Glutamatergic neuron (in vitro differentiated cells): ENCODE measurements around the gene FAM168A. TPM values are rescaled to one million over a fixed set of nuclear protein-coding genes. Genes with fewer than 3 reads are reported as not detected.

Source experiments
- DNase-seq: peaks from one replicate; pipeline ENCODE4 v3.0.0; 2022
- H3K27ac Mint-ChIP-seq: one replicate; pipeline ENCODE4 v1.8.0; 2020; ENCODE audit warnings: mild to moderate bottlenecking, mixed read lengths, inconsistent platforms; ENCODE audit not compliant: unreplicated experiment
- H3K27me3 Mint-ChIP-seq: one replicate; pipeline ENCODE4 v1.8.0; 2020; ENCODE audit warnings: mild to moderate bottlenecking, moderate library complexity, mixed read lengths, inconsistent platforms; ENCODE audit not compliant: unreplicated experiment
- H3K36me3 Mint-ChIP-seq: one replicate; pipeline ENCODE4 v1.8.0; 2020; ENCODE audit warnings: mild to moderate bottlenecking, mixed read lengths, inconsistent platforms; ENCODE audit not compliant: unreplicated experiment
- H3K4me1 Mint-ChIP-seq: one replicate; pipeline ENCODE4 v1.8.0; 2020; ENCODE audit warnings: mild to moderate bottlenecking, low read depth, mixed read lengths, inconsistent platforms; ENCODE audit not compliant: unreplicated experiment
- H3K4me3 Mint-ChIP-seq: one replicate; pipeline ENCODE4 v1.8.0; 2020; ENCODE audit warnings: mild to moderate bottlenecking, mixed read lengths, inconsistent platforms; ENCODE audit not compliant: unreplicated experiment
- H3K9me3 Mint-ChIP-seq: one replicate; pipeline ENCODE4 v1.8.0; 2020; ENCODE audit warnings: mild to moderate bottlenecking, moderate library complexity, mixed read lengths, inconsistent platforms; ENCODE audit not compliant: unreplicated experiment
- total RNA-seq: library from RNA; stranded (reverse); fragmentation: NEBNext Ultra II Directional; extraction: Animal tissue kit (Norgen Biotek cat#: 25700); gene quantifications from one replicate; pipeline ENCODE4 v1.2.1, GENCODE V29; 2021; ENCODE audit not compliant: unreplicated experiment
- TF ChIP-seq, protein P1 (sequence below): fragments of 200-600 bp; sonication (generic); IDR thresholded peaks from one replicate; pipeline ENCODE4 v1.5.0; 2021; ENCODE audit not compliant: partially characterized antibody, unreplicated experiment

Gene FAM168A
- total RNA-seq, 1 donor from 2014 or later: 84.3 TPM

DNA sequence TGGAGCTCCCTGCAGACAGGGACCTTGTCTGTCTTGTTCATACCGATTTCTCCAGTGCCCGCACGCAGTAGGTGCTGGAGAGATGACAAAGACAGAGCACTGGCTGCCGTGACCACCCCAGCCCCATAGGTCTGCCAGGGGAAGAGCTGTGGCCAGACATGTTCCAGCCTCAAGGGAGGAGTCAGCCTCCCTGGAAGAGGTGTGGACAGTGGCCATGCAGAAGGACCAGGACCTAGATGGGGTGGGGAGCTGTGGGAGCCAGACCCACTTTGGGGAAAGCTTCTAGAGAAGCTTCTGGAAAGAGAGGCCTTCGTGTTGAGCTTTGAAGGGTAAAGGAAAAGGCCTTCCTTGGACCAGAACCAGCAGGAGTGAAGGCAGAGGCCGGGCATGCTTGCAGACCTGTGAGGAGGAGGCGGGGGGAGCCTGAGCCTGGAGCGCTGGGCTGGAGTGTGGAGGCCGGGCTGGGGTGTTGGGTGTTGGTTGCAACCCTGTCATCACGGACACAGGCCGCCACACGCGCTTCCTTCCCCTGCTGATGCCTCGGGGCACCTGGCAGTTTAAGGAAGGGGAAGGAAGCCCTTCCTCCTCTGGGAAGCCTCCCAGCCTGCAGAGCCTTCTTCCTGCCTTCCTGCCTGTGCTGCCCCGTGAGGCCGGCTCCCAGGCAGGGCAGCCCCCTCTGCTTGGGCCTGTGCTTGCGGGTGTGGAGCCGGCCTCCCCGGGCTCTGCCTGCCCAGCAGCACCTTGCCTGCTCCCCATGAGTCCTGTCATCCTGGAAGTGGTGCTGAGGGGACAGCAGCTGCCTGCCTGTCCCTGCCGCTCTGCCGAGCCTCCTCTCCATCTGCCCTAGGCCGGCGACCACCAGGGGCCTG, 209.4 kb downstream of the FAM168A start:
- DNase-seq: peak; percentile 56
- peaks cover 11% of the 10 kb centered on the region for H3K27me3 Mint-ChIP-seq
- H3K4me3 Mint-ChIP-seq: no peak overlapping the region
- TF ChIP-seq, protein P1, sequence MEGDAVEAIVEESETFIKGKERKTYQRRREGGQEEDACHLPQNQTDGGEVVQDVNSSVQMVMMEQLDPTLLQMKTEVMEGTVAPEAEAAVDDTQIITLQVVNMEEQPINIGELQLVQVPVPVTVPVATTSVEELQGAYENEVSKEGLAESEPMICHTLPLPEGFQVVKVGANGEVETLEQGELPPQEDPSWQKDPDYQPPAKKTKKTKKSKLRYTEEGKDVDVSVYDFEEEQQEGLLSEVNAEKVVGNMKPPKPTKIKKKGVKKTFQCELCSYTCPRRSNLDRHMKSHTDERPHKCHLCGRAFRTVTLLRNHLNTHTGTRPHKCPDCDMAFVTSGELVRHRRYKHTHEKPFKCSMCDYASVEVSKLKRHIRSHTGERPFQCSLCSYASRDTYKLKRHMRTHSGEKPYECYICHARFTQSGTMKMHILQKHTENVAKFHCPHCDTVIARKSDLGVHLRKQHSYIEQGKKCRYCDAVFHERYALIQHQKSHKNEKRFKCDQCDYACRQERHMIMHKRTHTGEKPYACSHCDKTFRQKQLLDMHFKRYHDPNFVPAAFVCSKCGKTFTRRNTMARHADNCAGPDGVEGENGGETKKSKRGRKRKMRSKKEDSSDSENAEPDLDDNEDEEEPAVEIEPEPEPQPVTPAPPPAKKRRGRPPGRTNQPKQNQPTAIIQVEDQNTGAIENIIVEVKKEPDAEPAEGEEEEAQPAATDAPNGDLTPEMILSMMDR: no peak
- H3K4me1 Mint-ChIP-seq: peaks cover 27% of the 10 kb centered on the region
- peaks cover 7% of the 10 kb centered on the region for H3K9me3 Mint-ChIP-seq
- no peaks in the 10 kb centered on the region for H3K36me3 Mint-ChIP-seq
- H3K27ac Mint-ChIP-seq: peak overlapping the region; percentile 84

DNA sequence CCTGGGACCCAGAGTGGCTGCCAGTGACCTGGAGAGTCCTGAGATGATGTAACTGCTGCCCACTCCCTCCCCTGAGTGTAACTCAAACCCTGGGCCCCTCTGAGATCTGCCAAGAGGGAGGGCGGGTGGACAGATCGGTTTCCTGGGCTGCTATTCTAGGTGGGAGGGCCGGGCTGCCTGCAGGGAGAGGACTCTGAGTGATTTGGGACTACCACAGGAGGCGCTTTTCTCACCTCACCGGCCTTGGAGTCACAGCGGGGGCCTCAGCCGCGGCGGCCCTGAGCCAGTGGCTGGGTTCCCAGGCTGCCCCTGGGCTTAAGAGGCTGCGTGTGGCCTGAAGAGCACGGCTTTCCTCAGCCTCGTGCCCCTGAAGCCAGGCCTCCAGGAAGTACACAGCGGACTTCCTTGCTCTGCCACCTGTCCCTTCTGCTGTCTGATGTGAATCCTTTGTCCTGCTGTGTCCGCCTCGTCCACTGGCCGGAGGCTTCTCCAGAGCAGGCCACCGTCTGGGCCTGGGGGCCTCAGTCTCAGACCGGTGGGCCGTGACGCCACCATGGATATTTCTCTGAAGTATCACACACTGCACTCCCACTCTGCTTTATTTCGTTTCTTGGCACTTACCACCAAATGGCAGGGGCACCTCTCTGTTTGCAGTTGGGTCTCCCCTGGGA, 210.2 kb downstream of the FAM168A start:
- Mint-ChIP-seq H3K4me3 (no peak overlapping the region), H3K9me3 (peaks cover 7% of the 10 kb centered on the region), H3K4me1 (peaks cover 27% of the 10 kb centered on the region), H3K36me3 (no peaks in the 10 kb centered on the region), H3K27ac (peak overlapping the region; percentile 84), H3K27me3 (peaks cover 11% of the 10 kb centered on the region)
- DNase-seq: peak; percentile 48
- TF ChIP-seq, protein P1: no peak

DNA sequence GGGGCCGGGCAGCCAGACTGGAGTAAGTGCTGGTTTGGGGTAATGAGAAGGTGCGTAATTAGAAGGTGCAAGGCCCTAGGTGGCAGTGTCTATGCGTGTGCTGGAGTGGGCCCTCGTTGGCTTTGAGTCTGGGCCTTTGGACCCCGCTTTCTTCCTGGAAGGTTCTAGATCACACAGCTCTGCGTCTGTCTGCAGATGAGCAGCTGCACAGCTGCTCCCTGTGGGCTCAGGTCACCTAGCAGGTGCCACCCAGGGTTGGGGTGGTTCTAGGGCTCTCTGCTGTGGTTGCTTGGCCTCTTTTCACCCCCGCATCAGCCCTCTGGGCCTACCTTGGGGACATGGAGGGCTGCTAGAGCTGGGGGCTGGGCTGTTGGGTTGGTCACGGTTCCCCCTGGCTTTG, 211.4 kb downstream of the FAM168A start:
- Mint-ChIP-seq H3K27me3 (peaks cover 11% of the 10 kb centered on the region), H3K4me1 (peaks cover 27% of the 10 kb centered on the region), H3K9me3 (peaks cover 7% of the 10 kb centered on the region), H3K4me3 (no peak overlapping the region), H3K27ac (no peak overlapping the region), H3K36me3 (no peaks in the 10 kb centered on the region)
- no peak for DNase-seq
- TF ChIP-seq, protein P1: no peak

DNA sequence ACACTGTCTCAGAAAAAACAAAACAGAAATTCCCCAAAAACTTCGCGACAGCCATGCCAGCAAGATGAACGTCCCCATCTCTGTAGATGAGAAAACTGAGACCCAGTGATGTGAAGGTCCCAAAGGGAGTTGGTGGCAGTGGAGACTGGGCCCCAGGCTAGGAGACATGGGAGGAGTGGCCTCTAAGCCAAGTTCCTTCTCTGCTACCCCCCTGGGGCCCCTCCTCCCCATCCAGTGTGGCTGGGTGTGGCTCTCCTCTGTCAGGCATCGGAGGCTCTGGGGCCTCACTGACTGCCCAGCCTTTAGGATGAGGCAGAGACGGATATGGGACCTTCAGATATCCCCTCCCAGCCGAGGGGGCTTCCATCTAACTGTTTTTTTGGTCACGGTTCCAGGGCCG, 211.9 kb downstream of the FAM168A start:
- TF ChIP-seq, protein P1: no peak
- H3K4me3 Mint-ChIP-seq: no peak overlapping the region
- H3K36me3 Mint-ChIP-seq: no peaks in the 10 kb centered on the region
- no peak overlapping the region for H3K27ac Mint-ChIP-seq
- peaks cover 7% of the 10 kb centered on the region for H3K9me3 Mint-ChIP-seq
- no peak for DNase-seq
- peaks cover 8% of the 10 kb centered on the region for H3K27me3 Mint-ChIP-seq
- peaks cover 27% of the 10 kb centered on the region for H3K4me1 Mint-ChIP-seq
